Liver (tissue), 9 donors: Measurements from ENCODE around the gene GNB4. TPM values are rescaled to one million over a fixed set of nuclear protein-coding genes. Genes with fewer than 3 reads are reported as not detected.

Experiments
- DNase-seq: peaks from one replicate; pipeline ENCODE4 v3.0.0-alpha.2; 2017; ENCODE audit warnings: low spot score
- H3K27ac ChIP-seq, 2 donors: one replicate each; pipeline ENCODE4 v1.7.0; 2013; ENCODE audit warnings: inconsistent platforms in 2 of 2, low read length in 2 of 2, control low read depth in 1 of 2, low read depth in 1 of 2, mild to moderate bottlenecking in 1 of 2
- H3K27me3 ChIP-seq, 4 donors: one replicate each; pipeline versions ENCODE4 v1.6.1 to v1.7.0; 2013; ENCODE audit warnings: low read length in 3 of 4, inconsistent platforms in 1 of 4, mild to moderate bottlenecking in 1 of 4, moderate library complexity in 1 of 4; ENCODE audit not compliant: control insufficient read depth in 4 of 4, insufficient read depth in 4 of 4
- H3K36me3 ChIP-seq, 4 donors: one replicate each; pipeline versions ENCODE4 v1.6.1 to v1.7.0; 2013; ENCODE audit warnings: low read length in 3 of 4, mild to moderate bottlenecking in 3 of 4, low read depth in 1 of 4, moderate library complexity in 1 of 4; ENCODE audit not compliant: control insufficient read depth in 4 of 4, insufficient read depth in 3 of 4
- H3K4me1 ChIP-seq, 4 donors: one replicate each; pipeline versions ENCODE4 v1.6.1 to v1.7.0; 2013; ENCODE audit warnings: low read length in 3 of 4, mild to moderate bottlenecking in 3 of 4, moderate library complexity in 1 of 4; ENCODE audit not compliant: control insufficient read depth in 4 of 4, insufficient read depth in 4 of 4
- H3K4me3 ChIP-seq, 3 donors: one replicate each; pipeline versions ENCODE4 v1.6.1 to v1.7.0; 2013; ENCODE audit warnings: low read length in 3 of 3, control low read depth in 1 of 3, low read depth in 1 of 3, mild to moderate bottlenecking in 1 of 3
- H3K9ac ChIP-seq, 2 donors: one replicate each; pipeline ENCODE4 v1.7.0; 2013; ENCODE audit warnings: low read length in 2 of 2, mild to moderate bottlenecking in 2 of 2, moderate library complexity in 2 of 2, control low read depth in 1 of 2, low read depth in 1 of 2
- H3K9me3 ChIP-seq, 4 donors: one replicate each; pipeline versions ENCODE4 v1.6.1 to v1.7.0; 2013; ENCODE audit warnings: low read length in 3 of 4; ENCODE audit not compliant: control insufficient read depth in 4 of 4
- ATF3 ChIP-seq: IDR thresholded peaks from 2 replicates; pipeline ENCODE4 v1.6.1; 2016; ENCODE audit warnings: antibody characterized with exemption
- CTCF ChIP-seq: fragments of 150-350 bp; IDR thresholded peaks from 2 replicates; pipeline ENCODE4 v1.5.1; 2017; ENCODE audit warnings: improper control_type of control experiment, low read depth, low read length; ENCODE audit not compliant: missing input control
- EGR1 ChIP-seq, 2 donors: IDR thresholded peaks; 2 replicates each; pipeline ENCODE4 v1.6.1; 2016 to 2018; ENCODE audit warnings: antibody characterized with exemption in 2 of 2, low read depth in 2 of 2
- FOXA1 ChIP-seq: IDR thresholded peaks from 2 replicates; pipeline ENCODE4 v1.6.1; 2016; ENCODE audit warnings: antibody characterized with exemption
- FOXA2 ChIP-seq: IDR thresholded peaks from 2 replicates; pipeline ENCODE4 v1.6.1; 2016; ENCODE audit warnings: antibody characterized with exemption
- GABPA ChIP-seq, 2 donors: IDR thresholded peaks in 1 of 2; conservative IDR thresholded peaks in 1 of 2; 2 replicates each; pipeline ENCODE4 v1.6.1; 2016; ENCODE audit warnings: antibody characterized with exemption in 2 of 2, mild to moderate bottlenecking in 1 of 2, moderate library complexity in 1 of 2
- HNF4A ChIP-seq, 2 donors: conservative IDR thresholded peaks; 2 replicates each; pipeline ENCODE4 v1.6.1; 2016; ENCODE audit warnings: antibody characterized with exemption in 2 of 2, mild to moderate bottlenecking in 2 of 2
- HNF4G ChIP-seq: IDR thresholded peaks from 2 replicates; pipeline ENCODE4 v1.6.1; 2016; ENCODE audit warnings: antibody characterized with exemption
- JUND ChIP-seq, 2 donors: IDR thresholded peaks; 2 replicates each; pipeline ENCODE4 v1.6.1; 2016; ENCODE audit warnings: antibody characterized with exemption in 2 of 2
- MAX ChIP-seq: IDR thresholded peaks from 2 replicates; pipeline ENCODE4 v1.6.1; 2016; ENCODE audit warnings: antibody characterized with exemption
- NR2F2 ChIP-seq: IDR thresholded peaks from 2 replicates; pipeline ENCODE4 v1.6.1; 2016; ENCODE audit warnings: antibody characterized with exemption
- RAD21 ChIP-seq, 2 donors: IDR thresholded peaks; 2 replicates each; pipeline ENCODE4 v1.6.1; 2016; ENCODE audit warnings: antibody characterized with exemption in 2 of 2, mild to moderate bottlenecking in 2 of 2
- REST ChIP-seq: IDR thresholded peaks from 2 replicates; pipeline ENCODE4 v1.6.1; 2016; ENCODE audit warnings: antibody characterized with exemption, mild to moderate bottlenecking
- RXRA ChIP-seq, 2 donors: IDR thresholded peaks; 2 replicates each; pipeline ENCODE4 v1.6.1; 2017 to 2018; ENCODE audit warnings: antibody characterized with exemption in 2 of 2, mild to moderate bottlenecking in 1 of 2
- SP1 ChIP-seq: IDR thresholded peaks from 2 replicates; pipeline ENCODE4 v1.6.1; 2018; ENCODE audit warnings: antibody characterized with exemption, mild to moderate bottlenecking
- TAF1 ChIP-seq: conservative IDR thresholded peaks from 2 replicates; pipeline ENCODE4 v1.6.1; 2016; ENCODE audit warnings: antibody characterized with exemption, mild to moderate bottlenecking
- YY1 ChIP-seq: IDR thresholded peaks from 2 replicates; pipeline ENCODE4 v1.6.1; 2016; ENCODE audit warnings: antibody characterized with exemption, mild to moderate bottlenecking
- ZBTB33 ChIP-seq: IDR thresholded peaks from 2 replicates; pipeline ENCODE4 v1.6.1; 2016; ENCODE audit warnings: antibody characterized with exemption
- WGBS: extraction: QIAGEN DNeasy Blood & Tissue Kit; methylation state at CpG from one replicate; pipeline ENCODE4 v1.1.7; 2013; 5-methylcytosine and 5-hydroxymethylcytosine counted together
- polyA plus RNA-seq, 2 donors: library from polyadenylated mRNA; stranded (reverse) in 1 of 2; unstranded in 1 of 2; fragments of 200-250 nt in 1 of 2; fragments of >200 nt in 1 of 2; fragmentation: Nextera tagmentation in 1 of 2; extraction: Ambion mirVana in 1 of 2; gene quantifications; one replicate each; pipeline versions ENCODE4 v1.2.1 to v1.2.3, GENCODE V29; 2013 to 2015
- total RNA-seq, 2 donors: library from RNA; depleted of rRNA; stranded (reverse); fragments of >200 nt; gene quantifications; one replicate each; pipeline ENCODE4 v1.2.3, GENCODE V29; 2014
- donor health status: healthy.
- donor health status: healthy.
- donor health status: healthy.
- donor health status: healthy.
- donor health status: healthy.

Gene GNB4
- total and polyA plus RNA-seq, 4 donors, result 1.9 to 19.9 (median 5.1) TPM

GRCh38 chr3:179418610-179419009 lies 32.7 kb downstream of the GNB4 start:
- Histone ChIP-seq H3K36me3 (peaks cover 0 to 5% (median 0%) of the 10 kb centered on the region in 4 donors), H3K4me1 (no peaks in the 10 kb centered on the region), H3K4me3 (no peak overlapping the region), H3K27ac (no peak overlapping the region), H3K27me3 (no peaks in the 10 kb centered on the region), H3K9me3 (no peaks in the 10 kb centered on the region), H3K9ac (no peak overlapping the region)
- TF ChIP-seq JUND (IDR thresholded peaks at IDR 0.05), result no peak
- TF ChIP-seq REST, result no peak
- no peak for TF ChIP-seq RAD21 (IDR thresholded peaks at IDR 0.05)
- TF ChIP-seq ZBTB33, result no peak
- TF ChIP-seq TAF1, result no peak
- no peak for TF ChIP-seq NR2F2
- no peak for TF ChIP-seq CTCF
- no peak for TF ChIP-seq MAX
- TF ChIP-seq RXRA (IDR thresholded peaks at IDR 0.05), result no peak
- no peak for TF ChIP-seq GABPA (IDR thresholded peaks at IDR 0.05 in 1 of 2, conservative IDR thresholded peaks at IDR 0.05 in 1 of 2)
- TF ChIP-seq YY1, result no peak
- no peak for TF ChIP-seq EGR1 (IDR thresholded peaks at IDR 0.05; ENCODE audit: low read depth in 2 of 2)
- no peak for TF ChIP-seq FOXA2
- TF ChIP-seq HNF4A (conservative IDR thresholded peaks at IDR 0.05), result no peak
- no peak for TF ChIP-seq HNF4G
- TF ChIP-seq ATF3, result no peak
- TF ChIP-seq SP1, result no peak
- no peak for TF ChIP-seq FOXA1
- WGBS, result 93% methylated on average over 3 of the region's 3 CpGs
- DNase-seq, result no peak
